Measurements from ENCODE around the gene SLC2A8. TPM values are rescaled to one million over a fixed set of nuclear protein-coding genes. Genes with fewer than 3 reads are reported as not detected.

The SLC2A8 gene
- total RNA-seq, 6 donors from 2014 or later, result 7.0 to 27.4 (median 20.2) TPM

DNA sequence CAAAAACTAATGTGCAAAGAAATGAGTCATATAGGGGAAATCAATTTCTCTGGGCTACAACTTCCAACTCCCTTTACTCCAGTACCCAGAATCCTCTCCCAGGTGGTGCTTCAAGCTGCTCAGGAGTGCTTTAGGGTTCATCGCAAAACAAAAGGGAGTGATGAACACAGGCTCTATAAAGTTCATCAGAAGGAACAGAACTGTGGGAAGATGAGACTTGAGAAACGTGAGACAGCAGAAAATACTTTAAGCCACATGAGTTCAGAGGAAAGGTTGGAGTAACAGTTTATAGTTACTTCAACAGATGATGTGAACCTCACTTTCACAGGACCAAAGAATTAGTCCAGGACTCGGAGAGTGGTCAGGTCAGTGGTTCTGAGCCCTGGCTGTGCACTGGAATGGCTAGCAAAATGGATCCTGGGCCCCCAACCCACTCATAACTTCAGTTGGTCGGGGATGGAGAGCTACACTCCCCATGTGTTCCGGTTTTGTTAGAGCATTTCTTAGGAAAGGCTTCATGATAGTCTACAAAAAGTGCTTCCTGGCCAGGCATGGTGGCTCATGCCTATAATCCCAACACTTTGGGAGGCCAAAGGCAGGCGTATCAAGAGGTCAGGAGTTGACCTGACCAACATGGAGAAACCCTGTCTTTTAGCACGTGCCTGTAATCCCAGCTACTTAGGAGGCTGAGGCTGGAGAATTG is 49.9 kb downstream of the SLC2A8 start:
- TF ChIP-seq EP300 (IDR thresholded peaks at IDR 0.05) (no peak), POLR2AphosphoS5 (IDR thresholded peaks at IDR 0.05) (no peak), POLR2A (IDR thresholded peaks at IDR 0.05) (no peak)
- TF ChIP-seq, protein P1, sequence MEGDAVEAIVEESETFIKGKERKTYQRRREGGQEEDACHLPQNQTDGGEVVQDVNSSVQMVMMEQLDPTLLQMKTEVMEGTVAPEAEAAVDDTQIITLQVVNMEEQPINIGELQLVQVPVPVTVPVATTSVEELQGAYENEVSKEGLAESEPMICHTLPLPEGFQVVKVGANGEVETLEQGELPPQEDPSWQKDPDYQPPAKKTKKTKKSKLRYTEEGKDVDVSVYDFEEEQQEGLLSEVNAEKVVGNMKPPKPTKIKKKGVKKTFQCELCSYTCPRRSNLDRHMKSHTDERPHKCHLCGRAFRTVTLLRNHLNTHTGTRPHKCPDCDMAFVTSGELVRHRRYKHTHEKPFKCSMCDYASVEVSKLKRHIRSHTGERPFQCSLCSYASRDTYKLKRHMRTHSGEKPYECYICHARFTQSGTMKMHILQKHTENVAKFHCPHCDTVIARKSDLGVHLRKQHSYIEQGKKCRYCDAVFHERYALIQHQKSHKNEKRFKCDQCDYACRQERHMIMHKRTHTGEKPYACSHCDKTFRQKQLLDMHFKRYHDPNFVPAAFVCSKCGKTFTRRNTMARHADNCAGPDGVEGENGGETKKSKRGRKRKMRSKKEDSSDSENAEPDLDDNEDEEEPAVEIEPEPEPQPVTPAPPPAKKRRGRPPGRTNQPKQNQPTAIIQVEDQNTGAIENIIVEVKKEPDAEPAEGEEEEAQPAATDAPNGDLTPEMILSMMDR (IDR thresholded peaks at IDR 0.05), result no peak
- no peaks in the 10 kb centered on the region for H3K27me3 ChIP-seq
- no peak overlapping the region for H3K27ac ChIP-seq
- 84 to 86% methylated on average over 7 of the region's 7 CpGs for WGBS, 2 donors
- H3K36me3 ChIP-seq, result peaks cover 18 to 76% (median 66%) of the 10 kb centered on the region in 4 donors
- no peak for ATAC-seq (ENCODE audit: low FRiP score in 2 of 2)
- H3K4me1 ChIP-seq, result peaks cover 17 to 31% (median 22%) of the 10 kb centered on the region in 4 donors
- no peak for DNase-seq
- H3K4me3 ChIP-seq, result no peak overlapping the region
- H3K9me3 ChIP-seq, result no peaks in the 10 kb centered on the region

DNA sequence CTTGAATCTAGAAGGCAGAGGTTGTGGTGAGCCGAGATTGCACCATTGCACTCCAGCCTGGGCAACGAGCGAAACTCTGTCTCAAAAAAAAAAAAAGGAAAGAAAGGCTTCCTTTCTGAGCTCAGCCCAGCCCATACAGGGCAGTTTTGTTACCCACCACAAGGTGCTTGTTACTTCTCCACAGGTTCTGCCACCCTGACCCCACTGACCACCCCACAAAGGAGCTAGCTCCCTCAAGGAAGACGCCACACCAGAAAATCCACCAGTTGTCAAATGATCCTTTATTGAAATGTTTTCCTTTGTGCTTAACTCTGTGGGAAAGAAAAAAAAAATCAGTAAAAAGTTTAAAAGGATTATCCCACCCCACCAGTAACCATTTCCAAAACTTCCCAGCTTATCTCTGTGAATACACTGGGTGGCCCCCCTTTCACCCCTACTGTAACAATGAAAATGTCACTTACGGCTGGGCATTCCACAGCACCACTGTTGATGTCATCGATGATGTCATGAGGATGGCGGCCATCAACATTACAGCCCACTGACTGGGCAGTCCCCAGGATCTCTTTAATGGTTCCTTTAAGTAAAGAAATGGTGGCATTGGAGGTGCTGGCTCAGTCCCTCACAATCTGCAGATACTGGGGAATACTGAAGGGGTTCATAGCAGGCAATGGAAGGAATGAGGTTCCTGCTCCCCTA is 50.6 kb downstream of the SLC2A8 start:
- Histone ChIP-seq H3K4me1 (peaks cover 24 to 38% (median 28%) of the 10 kb centered on the region in 4 donors), H3K27me3 (no peaks in the 10 kb centered on the region), H3K4me3 (no peak overlapping the region), H3K36me3 (peaks cover 16 to 73% (median 60%) of the 10 kb centered on the region in 4 donors), H3K9me3 (no peaks in the 10 kb centered on the region), H3K27ac (peak overlapping the region in 1 of 4 donors; percentile 27)
- TF ChIP-seq EP300 (IDR thresholded peaks at IDR 0.05), result no peak
- TF ChIP-seq, protein P1 (IDR thresholded peaks at IDR 0.05), result no peak
- no peak for TF ChIP-seq POLR2AphosphoS5 (IDR thresholded peaks at IDR 0.05)
- TF ChIP-seq POLR2A (IDR thresholded peaks at IDR 0.05), result no peak
- DNase-seq (no peak), ATAC-seq (ENCODE audit: low FRiP score in 2 of 2) (no peak)
- WGBS, 2 donors, result 76 to 82% methylated on average over 7 of the region's 7 CpGs

DNA sequence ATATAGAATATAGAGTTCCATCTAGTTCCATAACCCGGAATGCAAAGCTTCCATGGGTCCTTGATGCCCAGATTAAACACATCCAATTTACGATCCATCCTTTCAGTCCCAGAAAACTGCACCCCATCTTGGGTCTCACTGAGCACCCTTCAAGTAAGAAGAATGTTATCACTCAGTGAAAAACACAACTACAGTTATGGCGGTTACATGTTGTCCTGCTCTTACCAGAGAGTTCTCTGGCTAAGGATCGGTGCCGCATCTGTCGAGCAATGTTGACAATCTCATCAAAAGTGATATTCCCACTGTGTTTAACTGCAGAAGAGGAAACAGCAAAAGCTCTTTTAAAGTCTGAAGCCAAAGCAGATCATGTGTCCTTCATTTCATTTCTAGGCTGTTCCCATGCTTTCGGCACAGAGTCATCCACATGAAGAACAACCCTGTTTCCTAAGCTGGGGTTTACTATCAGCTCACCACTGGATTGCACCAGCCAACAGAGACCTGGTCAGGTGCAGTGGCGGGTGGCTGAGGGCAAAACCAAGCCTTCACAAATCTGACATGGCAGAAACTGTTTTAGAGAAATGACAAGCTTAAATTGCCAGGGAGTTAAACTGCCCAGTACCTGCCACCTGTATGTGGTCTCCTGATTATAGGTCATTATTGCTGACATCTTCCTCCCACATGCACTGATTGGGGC is 51.3 kb downstream of the SLC2A8 start:
- Histone ChIP-seq H3K36me3 (peaks cover 13 to 67% (median 55%) of the 10 kb centered on the region in 4 donors), H3K4me3 (peak overlapping the region in 1 of 4 donors; percentile 94), H3K9me3 (no peaks in the 10 kb centered on the region), H3K27ac (peak overlapping the region in 2 of 4 donors; percentile 91 to 92), H3K27me3 (no peaks in the 10 kb centered on the region), H3K4me1 (peaks cover 30 to 42% (median 33%) of the 10 kb centered on the region in 4 donors)
- DNase-seq, result no peak
- WGBS, 2 donors, result 91 to 97% methylated on average over 8 of the region's 8 CpGs
- TF ChIP-seq EP300 (IDR thresholded peaks at IDR 0.05) (no peak), POLR2A (IDR thresholded peaks at IDR 0.05) (no peak), POLR2AphosphoS5 (IDR thresholded peaks at IDR 0.05) (no peak)
- TF ChIP-seq, protein P1 (IDR thresholded peaks at IDR 0.05), result no peak
- no peak for ATAC-seq (ENCODE audit: low FRiP score in 2 of 2)

DNA sequence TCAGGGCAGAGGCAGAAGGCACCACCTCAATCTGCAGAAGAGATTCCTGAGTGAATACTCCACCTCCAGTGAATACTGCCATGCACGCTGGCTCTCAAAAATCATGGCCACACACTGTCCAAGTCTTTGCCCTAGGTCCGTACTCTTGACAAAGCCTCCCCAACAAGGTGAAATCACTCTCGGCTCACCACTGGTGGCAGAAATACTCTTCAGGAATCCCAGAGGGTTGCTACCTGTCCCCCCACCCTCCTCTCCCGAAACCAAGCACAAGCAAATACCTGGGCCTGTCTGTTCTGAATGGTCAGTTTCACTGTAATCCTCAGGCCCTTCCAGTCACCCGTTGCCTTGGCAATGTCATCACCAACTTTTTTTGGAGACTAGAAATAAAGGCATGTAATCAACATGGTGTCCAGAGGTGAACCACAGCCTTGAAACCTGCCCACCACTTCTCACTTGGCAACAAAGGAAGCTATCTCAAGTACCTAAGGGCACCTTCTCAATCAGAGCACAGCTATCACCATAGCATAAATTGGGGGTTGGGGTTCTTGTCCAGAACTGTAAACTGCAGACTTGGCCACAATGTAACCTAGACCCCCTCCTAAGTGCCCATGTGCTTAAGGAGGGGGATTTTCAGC is 52.5 kb downstream of the SLC2A8 start:
- 48 to 56% methylated on average over 4 to 5 of the region's 5 CpGs for WGBS, 2 donors
- ATAC-seq (ENCODE audit: low FRiP score in 2 of 2) (no peak), DNase-seq (no peak)
- Histone ChIP-seq H3K27me3 (no peaks in the 10 kb centered on the region), H3K4me3 (peak overlapping the region in 3 of 4 donors; percentile 64 to 94 (median 91)), H3K36me3 (peaks cover 8 to 59% (median 47%) of the 10 kb centered on the region in 4 donors), H3K9me3 (no peaks in the 10 kb centered on the region), H3K27ac (peak overlapping the region; percentile 90 to 96 (median 92)), H3K4me1 (peaks cover 30 to 42% (median 33%) of the 10 kb centered on the region in 4 donors)
- TF ChIP-seq POLR2AphosphoS5 (IDR thresholded peaks at IDR 0.05) (no peak), POLR2A (IDR thresholded peaks at IDR 0.05) (no peak), EP300 (IDR thresholded peaks at IDR 0.05) (no peak)
- TF ChIP-seq, protein P1 (IDR thresholded peaks at IDR 0.05), result no peak
